NCI-H2227 (cell line): Measurements from ENCODE around the gene MLXIPL.
"Not testable (repeated sequence)": the region's sequence is repeated elsewhere in the genome, so short reads cannot be mapped to it uniquely, and the experiment has no call there.

ENCODE experiments used
- DNase-seq: peaks from one replicate; lab custom pipeline; 2025; ENCODE audit not compliant: unreplicated experiment; lab: John Stamatoyannopoulos, UW

MLXIPL gene

GRCh38 chr7:73582664-73583202 lies 41.6 kb downstream of the MLXIPL start:
- DNase-seq = no peak

GRCh38 chr7:73581006-73581405 lies 43.3 kb downstream of the MLXIPL start:
- not testable (repeated sequence) for DNase-seq

DNA sequence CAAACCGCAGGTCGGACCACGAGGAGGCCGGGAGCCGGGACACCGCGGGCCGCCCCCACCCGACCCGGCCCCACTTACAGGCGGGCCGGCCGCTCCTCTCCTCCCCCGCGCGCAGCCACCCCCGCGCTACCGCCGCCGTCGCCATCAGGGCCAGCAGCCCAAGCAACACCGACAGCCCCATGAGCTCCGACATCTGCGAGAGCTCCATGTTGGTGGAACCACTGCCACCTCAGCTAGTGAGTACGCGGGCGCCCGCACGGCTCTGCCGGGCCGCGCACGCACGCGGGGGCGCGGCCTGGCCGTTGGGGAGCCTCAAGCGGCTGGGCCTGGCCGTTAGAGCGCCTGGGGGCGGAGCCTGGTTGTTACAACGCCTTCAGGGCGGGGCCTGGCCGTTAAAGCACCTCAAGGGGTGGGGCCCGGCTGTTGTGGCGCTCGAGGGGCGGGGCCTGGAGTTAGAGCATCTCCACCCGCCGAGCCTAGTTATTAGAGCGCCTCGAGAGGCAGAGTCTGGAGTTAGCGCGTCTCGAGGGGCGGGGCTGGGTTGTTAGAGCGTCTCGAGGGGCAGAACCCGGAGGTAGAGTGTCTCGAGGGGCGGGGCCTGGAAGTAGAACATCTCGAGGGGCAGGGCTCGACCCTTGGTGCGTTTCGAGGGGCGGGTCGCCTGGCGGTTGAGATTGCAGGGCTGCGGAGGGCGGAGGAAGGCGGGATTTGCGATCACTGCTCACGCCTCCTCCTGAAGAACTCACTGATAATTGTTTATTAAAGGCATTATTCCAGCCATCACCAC lies 45.8 kb downstream of the MLXIPL start, which contains the start of gene TBL2:
Gene TBL2 (minus strand): TSS at position 238 of the 787 bp plus-strand sequence. CDS start 30 bp downstream, at position 208.
- peak; percentile 100 for DNase-seq

GRCh38 chr7:73577627-73578341 lies 46.5 kb downstream of the MLXIPL start:
- DNase-seq = no peak

DNA sequence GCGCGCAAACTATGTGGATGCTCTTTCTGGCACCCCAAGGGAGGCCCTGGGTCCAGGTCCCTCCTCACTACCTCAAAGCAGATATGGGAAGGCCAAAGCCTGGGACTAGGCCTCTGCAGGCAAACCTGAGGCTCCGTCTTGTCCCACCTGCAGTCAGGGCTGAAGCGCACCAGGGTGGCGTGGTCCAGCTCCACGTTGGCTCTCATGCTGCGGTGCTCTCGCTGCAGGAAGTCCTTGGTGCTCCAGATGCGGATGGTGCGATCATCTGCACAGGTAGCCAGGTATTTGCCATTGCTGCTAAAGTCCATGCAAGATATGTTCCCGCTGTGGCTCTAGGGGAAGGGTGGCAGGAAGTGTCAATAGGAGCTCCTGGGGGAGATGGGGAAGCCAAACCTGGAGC lies 50.5 kb downstream of the MLXIPL start:
- no peak for DNase-seq

DNA sequence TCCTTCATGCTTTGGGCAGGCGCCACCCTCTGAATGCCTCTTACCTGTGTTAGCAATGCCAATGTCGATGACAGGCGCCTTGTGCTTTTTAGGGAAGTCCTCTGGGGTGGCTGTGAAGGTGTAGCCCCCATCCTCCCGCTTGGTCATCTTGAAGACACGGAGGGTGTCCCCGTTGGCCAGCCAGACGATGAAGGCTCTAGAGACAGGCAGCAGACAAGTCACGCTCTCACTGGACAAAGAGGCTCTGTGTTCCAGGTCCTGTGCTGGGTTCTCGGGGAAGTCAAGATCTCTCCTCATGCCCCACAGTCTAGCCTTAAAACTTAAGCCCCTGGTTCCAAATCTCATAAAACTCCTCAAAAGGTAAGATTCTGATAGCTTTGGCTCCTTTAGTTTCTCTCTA lies 51.0 kb downstream of the MLXIPL start:
- no peak for DNase-seq

DNA sequence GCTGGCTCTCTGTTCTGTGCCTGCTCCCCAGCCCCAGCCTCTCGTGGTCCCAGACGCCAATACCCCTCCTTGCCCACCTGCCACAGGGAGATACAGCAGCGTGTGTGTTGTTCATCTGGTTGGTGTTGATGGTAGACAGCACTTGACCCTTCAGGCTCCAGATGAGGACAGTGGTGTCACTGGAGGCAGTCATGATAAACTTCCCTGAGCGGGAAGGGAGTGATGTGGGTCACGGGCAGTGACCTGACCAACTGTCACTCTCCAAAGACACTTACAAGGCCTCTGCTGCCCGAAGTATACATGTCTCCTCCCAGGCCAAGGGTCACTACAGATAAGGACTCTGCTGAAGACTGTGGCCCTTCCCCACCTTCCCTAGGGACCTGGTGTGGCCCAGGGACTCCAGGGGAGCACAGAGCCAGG lies 51.5 kb downstream of the MLXIPL start:
- no peak for DNase-seq

- DNase-seq = no peak
These were observed 53.3 kb downstream of the MLXIPL start for GRCh38 chr7:73570977-73571376.

GRCh38 chr7:73570521-73570920 lies 53.8 kb downstream of the MLXIPL start:
- no peak for DNase-seq

DNA sequence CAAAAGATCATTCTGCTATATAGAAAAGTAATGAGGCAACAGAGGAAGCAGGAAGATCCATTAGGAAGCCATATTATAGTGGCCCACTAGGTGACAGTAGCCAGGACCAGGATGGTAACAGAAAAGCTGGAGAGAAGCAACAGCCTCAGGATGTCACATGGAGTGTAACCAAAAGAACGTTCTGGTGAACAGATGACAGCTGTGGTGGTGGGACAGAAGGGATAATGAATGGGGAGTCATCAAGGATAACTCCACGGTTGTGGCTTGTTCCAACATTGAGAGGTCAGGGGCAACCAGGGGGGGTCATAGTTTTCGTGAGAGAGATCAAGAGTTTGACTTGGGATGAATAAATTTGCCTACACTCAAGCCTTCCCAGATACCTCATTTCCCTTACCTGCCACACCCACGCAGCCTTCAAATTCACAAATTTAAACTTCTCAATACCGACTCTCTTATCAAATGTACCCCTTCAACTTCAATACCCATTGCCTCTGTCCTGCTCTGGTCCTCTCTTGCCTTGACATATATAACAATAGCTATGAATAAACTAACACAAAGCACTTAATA lies 55.2 kb downstream of the MLXIPL start:
- no peak for DNase-seq

DNA sequence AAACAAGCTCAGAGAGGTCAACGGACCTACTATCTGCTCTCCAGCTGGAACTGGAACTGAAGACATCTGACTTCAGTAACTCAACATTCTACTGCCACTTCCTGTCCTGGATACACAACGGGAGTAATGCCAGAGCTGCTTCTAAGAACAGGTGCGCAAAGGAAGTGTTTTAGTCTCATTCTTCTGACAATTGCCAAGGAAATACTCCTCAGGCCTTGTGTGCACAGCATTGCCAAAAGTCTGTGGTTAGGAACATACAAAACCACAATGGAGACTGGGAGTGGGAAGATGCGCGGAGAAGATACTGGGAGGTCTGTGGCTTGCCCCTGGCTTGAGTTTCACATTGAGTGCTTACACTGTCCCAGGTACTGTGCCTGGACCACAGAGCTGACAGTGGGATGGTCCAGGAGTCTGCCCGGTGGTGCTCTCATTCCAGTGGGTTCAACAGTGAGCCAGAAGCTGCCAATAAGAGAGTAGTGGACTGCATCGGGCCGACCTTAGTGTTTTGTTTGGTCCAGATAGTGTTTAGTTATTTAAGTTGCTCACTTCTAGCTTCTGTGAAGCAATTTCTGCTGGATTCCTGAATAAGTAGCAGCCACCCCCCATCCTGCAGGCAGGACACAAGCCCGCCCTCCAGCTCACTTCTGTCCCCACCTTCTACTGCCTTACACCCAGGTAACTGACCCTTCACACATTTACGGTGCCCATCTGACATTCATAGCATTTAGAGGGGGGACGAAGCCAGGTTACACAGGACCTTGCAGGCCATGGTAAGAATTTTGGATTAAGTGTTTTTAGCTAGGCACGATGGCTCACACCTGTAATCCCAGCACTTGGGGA lies 56.3 kb downstream of the MLXIPL start:
- no peak for DNase-seq

DNA sequence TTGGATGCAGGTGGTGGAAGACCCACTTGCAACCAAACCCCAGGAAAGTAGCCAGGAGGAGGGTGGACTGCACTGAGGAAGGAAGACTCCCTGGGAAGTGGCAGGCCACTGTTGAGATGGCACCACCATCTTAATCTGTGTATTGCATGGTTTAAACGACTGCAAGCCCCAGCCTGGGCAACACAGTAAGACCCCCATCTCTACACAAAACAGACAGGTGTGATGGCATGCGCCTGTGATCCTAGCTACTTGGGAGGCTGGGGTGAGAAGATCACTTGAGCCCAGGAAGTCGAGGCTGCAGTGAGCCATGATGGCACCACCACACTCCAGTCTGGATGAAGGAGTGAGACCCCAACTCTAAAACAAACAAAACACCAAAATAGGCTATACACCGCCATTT lies 57.2 kb downstream of the MLXIPL start:
- DNase-seq = no peak

- DNase-seq = not testable (repeated sequence)
These were observed 57.9 kb downstream of the MLXIPL start for GRCh38 chr7:73566431-73566830.

DNA sequence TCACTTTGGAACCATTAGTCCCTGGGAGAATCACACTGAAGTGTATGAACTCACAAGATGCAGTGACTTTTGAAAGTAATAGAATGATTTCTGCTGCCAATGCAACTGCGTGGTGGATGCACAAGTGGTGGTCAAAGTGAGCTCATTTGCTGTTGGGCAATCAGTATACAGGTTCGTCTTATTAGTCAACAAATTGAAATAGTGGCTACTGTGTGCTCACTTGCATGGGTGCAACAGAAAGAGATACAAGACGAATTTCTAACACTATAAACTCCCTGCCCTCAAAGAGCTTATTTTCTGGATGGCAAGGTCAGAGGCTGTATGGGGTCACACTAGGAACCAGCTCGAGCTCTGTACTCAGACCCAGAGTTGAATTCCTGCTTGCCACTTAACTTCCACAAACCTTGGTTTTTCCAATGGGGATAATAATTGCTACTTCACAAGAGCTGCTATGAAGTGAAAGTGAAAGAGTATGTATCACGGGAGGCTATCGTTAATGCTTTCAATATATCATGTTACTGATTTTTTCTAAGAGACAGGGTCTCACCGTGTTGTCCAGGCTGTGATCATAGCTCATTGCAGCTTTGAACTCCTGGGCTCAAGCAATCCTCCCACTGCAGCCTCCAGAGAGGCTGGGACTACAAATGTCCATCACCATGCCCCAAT lies 58.5 kb downstream of the MLXIPL start:
- no peak for DNase-seq

DNA sequence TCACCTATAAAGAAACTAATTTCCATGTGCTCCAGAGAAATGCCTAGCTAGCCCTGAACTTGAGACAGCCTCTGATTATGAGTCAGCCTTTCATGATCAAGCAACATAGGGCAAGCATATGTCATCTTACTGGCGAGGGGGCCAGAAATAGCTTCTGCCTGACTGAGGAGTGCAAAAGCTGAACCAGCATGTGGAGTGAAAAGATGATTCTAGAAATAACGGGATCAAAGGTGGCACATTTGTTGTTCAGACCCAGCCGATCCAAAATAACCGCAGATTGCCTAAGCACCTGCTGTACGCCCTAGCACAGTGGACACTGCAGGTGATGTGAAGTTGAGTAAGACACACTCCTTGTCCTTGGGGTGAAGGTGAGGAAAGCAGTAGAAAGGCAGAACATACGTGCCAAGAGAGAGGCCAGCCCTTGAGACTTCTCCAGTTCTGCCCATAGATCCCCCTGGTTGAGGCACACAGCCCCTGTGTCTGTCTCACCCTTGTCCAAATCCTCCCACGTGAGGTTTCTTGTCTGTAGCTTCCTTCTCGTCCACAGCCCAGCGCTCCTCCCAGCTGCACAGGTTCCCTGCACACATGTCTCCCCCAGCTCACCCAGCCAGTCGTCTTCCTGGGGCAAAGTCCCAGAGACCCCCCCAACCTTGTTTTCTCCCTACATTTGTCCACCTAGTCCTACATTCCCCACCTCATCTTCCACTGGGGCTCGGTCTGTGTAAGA lies 64.0 kb downstream of the MLXIPL start:
- DNase-seq = peak; percentile 28

DNA sequence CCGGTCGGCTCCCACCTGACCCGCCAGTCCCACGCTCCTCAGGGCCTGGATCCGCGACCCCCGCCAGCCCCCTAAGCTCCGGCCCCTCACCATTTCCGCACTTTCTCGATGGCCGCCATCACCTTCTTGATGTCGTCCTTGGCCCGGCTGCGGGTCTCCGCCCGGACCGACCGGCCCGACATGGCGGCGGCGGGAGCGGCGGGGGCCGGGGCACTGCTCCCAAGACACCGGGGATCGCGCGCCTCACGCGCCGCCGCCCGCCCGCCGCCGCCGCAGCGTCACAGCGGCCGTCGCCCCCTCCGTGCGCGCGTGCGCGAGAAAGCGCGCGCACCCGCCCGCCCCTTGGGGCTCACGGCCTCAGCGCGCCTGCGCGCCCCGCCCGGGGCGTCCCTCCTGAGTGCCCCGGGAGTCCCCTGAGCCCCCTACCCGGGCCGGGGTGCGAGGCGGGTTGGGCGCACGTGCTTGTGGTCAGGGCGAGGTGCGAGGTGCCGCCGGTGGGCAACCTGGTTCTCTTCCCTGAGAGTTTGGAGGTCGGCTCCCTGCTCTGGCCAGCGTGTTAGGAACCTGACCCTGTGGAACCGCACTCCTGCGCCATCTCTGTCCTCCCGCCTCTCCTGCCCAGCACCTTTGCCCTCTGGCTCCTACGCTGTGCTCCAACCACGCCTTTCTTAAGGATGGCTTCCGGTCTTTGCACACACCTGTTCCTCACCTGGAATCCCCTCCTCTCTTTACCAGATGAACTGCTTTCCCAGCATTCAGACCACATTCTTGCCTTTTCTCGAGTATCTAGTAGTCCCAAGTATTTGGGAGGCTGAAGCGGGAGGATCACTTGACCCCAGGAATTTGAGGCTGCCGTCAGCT lies 66.7 kb downstream of the MLXIPL start, which contains the start of gene BCL7B:
Gene BCL7B (minus strand): TSS at position 294 of the 861 bp plus-strand sequence. CDS start 112 bp downstream, at position 182.
- DNase-seq = peak; percentile 95

GRCh38 chr7:73557108-73557396 lies 67.3 kb downstream of the MLXIPL start:
- peak; percentile 97 for DNase-seq

GRCh38 chr7:73556208-73557107 lies 67.9 kb downstream of the MLXIPL start:
- no peak for DNase-seq
